GM19328 (cell line): ENCODE measurements around the gene RTL9.

Source experiments
- ATAC-seq: cut with Tn5 transposase; IDR thresholded peaks from one replicate; pipeline ENCODE4 v1.9.1; 2021; ENCODE audit warnings: mild to moderate bottlenecking, moderate library complexity; ENCODE audit not compliant: unreplicated experiment

The RTL9 gene

GRCh38 chrX:110341189-110342035, 17.2 kb upstream of the RTL9 start:
- ATAC-seq = peak; percentile 69

- ATAC-seq = no peak
These were observed 12.0 kb upstream of the RTL9 start for GRCh38 chrX:110346681-110347080.

GRCh38 chrX:110359273-110359672, 625 bp downstream of the RTL9 start:
- ATAC-seq = no peak

GRCh38 chrX:110363244-110363643, 4.6 kb downstream of the RTL9 start:
- ATAC-seq = no peak

- no peak for ATAC-seq
These were observed 14.7 kb downstream of the RTL9 start for GRCh38 chrX:110373310-110373709.

- no peak for ATAC-seq
These were observed 15.9 kb downstream of the RTL9 start for GRCh38 chrX:110374559-110374958.

GRCh38 chrX:110381216-110381615, 22.6 kb downstream of the RTL9 start:
- no peak for ATAC-seq

- ATAC-seq = no peak
These were observed 24.8 kb downstream of the RTL9 start for GRCh38 chrX:110383414-110383813.

GRCh38 chrX:110384490-110384889, 25.8 kb downstream of the RTL9 start:
- ATAC-seq = no peak

GRCh38 chrX:110389570-110389969, 30.9 kb downstream of the RTL9 start:
- no peak for ATAC-seq

- no peak for ATAC-seq
These were observed 32.4 kb downstream of the RTL9 start for GRCh38 chrX:110391086-110391485.

GRCh38 chrX:110394651-110395050, 36.0 kb downstream of the RTL9 start:
- ATAC-seq = no peak

- no peak for ATAC-seq
These were observed 37.2 kb downstream of the RTL9 start for GRCh38 chrX:110395877-110396276.

GRCh38 chrX:110396735-110397134, 38.1 kb downstream of the RTL9 start:
- ATAC-seq = no peak

- no peak for ATAC-seq
These were observed 38.7 kb downstream of the RTL9 start for GRCh38 chrX:110397339-110397738.

- ATAC-seq = no peak
These were observed 39.3 kb downstream of the RTL9 start for GRCh38 chrX:110397904-110398303.

- ATAC-seq = no peak
These were observed 40.8 kb downstream of the RTL9 start for GRCh38 chrX:110399497-110399896.

GRCh38 chrX:110399966-110400365, 41.3 kb downstream of the RTL9 start:
- no peak for ATAC-seq

GRCh38 chrX:110401135-110401534, 42.5 kb downstream of the RTL9 start:
- ATAC-seq = no peak

- ATAC-seq = no peak
These were observed 43.6 kb downstream of the RTL9 start for GRCh38 chrX:110402091-110402849.

- ATAC-seq = no peak
These were observed 44.2 kb downstream of the RTL9 start for GRCh38 chrX:110402850-110403221.
